Osteocyte (in vitro differentiated cells): ENCODE measurements around the gene NOP9. TPM values are rescaled to one million over a fixed set of nuclear protein-coding genes. Genes with fewer than 3 reads are reported as not detected.
A peak's percentile ranks its signal among the peaks of the same experiment; 100 is the strongest.

Source experiments
- DNase-seq: peaks from one replicate; pipeline ENCODE4 v3.0.0; 2021; ENCODE audit warnings: mixed read lengths; ENCODE audit not compliant: unreplicated experiment; ENCODE audit errors: extremely low spot score
- H3K27ac Mint-ChIP-seq: one replicate; pipeline ENCODE4 v1.8.0; 2021; ENCODE audit warnings: mild to moderate bottlenecking, mixed read lengths; ENCODE audit not compliant: unreplicated experiment
- H3K27me3 Mint-ChIP-seq: one replicate; pipeline ENCODE4 v1.8.0; 2021; ENCODE audit warnings: mixed read lengths; ENCODE audit not compliant: unreplicated experiment
- H3K36me3 Mint-ChIP-seq: one replicate; pipeline ENCODE4 v1.8.0; 2021; ENCODE audit warnings: mixed read lengths; ENCODE audit not compliant: unreplicated experiment
- H3K4me1 Mint-ChIP-seq: one replicate; pipeline ENCODE4 v1.8.0; 2021; ENCODE audit warnings: mixed read lengths; ENCODE audit not compliant: unreplicated experiment
- H3K4me3 Mint-ChIP-seq: one replicate; pipeline ENCODE4 v1.8.0; 2021; ENCODE audit warnings: mild to moderate bottlenecking, moderate library complexity, mixed read lengths; ENCODE audit not compliant: unreplicated experiment
- H3K9me3 Mint-ChIP-seq: one replicate; pipeline ENCODE4 v1.8.0; 2021; ENCODE audit warnings: mixed read lengths; ENCODE audit not compliant: unreplicated experiment
- CTCF ChIP-seq: fragments of 200-600 bp; sonication (generic); IDR thresholded peaks from 2 replicates; pipeline ENCODE4 v1.5.0; 2021; ENCODE audit warnings: antibody characterized with exemption, mild to moderate bottlenecking, moderate library complexity
- total RNA-seq: library from RNA; stranded (reverse); gene quantifications from 2 replicates; pipeline ENCODE4 v1.2.1, GENCODE V29; 2021

Gene NOP9
- total RNA-seq, 1 donor from 2014 or later = 28.2 TPM

- no peak overlapping the region for H3K27ac Mint-ChIP-seq
- TF ChIP-seq CTCF = no peak
Measured at GRCh38 chr14:24291446-24292117, 8.1 kb upstream of the NOP9 start.

GRCh38 chr14:24292118-24292807, 7.4 kb upstream of the NOP9 start:
- Mint-ChIP-seq H3K27ac (no peak overlapping the region), H3K9me3 (no peaks in the 10 kb centered on the region), H3K4me1 (peaks cover 9% of the 10 kb centered on the region), H3K4me3 (no peak overlapping the region), H3K36me3 (peaks cover 20% of the 10 kb centered on the region), H3K27me3 (no peaks in the 10 kb centered on the region)
- TF ChIP-seq CTCF = no peak
- no peak for DNase-seq

More at GRCh38 chr14:24291446-24292117, 8.1 kb upstream of the NOP9 start:
- Mint-ChIP-seq H3K4me1 (peaks cover 4% of the 10 kb centered on the region), H3K36me3 (peaks cover 20% of the 10 kb centered on the region), H3K4me3 (no peak overlapping the region), H3K27me3 (no peaks in the 10 kb centered on the region), H3K9me3 (no peaks in the 10 kb centered on the region)
- no peak for DNase-seq

DNA sequence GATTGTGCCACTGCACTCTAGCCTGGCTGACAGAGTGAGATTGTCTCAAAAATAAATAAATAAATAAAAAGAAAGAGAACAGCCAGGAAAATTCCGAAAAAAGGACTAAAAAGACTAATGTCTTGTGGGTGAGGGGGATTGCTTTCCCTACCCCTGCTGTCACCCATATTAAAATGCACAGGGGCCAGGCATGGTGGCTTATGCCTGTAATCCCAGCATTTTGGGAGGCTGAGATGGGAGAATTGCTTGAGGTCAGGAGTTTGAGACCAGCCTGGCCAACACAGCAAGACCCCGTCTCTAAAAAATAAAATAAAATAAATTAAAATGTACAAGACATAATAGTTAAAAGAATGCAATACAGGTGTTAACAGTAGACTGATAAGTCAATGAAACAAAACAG, 6.1 kb upstream of the NOP9 start:
- Mint-ChIP-seq H3K27ac (no peak overlapping the region), H3K36me3 (peaks cover 20% of the 10 kb centered on the region), H3K9me3 (no peaks in the 10 kb centered on the region), H3K27me3 (no peaks in the 10 kb centered on the region), H3K4me3 (no peak overlapping the region), H3K4me1 (peaks cover 15% of the 10 kb centered on the region)
- TF ChIP-seq CTCF = no peak
- DNase-seq = no peak

DNA sequence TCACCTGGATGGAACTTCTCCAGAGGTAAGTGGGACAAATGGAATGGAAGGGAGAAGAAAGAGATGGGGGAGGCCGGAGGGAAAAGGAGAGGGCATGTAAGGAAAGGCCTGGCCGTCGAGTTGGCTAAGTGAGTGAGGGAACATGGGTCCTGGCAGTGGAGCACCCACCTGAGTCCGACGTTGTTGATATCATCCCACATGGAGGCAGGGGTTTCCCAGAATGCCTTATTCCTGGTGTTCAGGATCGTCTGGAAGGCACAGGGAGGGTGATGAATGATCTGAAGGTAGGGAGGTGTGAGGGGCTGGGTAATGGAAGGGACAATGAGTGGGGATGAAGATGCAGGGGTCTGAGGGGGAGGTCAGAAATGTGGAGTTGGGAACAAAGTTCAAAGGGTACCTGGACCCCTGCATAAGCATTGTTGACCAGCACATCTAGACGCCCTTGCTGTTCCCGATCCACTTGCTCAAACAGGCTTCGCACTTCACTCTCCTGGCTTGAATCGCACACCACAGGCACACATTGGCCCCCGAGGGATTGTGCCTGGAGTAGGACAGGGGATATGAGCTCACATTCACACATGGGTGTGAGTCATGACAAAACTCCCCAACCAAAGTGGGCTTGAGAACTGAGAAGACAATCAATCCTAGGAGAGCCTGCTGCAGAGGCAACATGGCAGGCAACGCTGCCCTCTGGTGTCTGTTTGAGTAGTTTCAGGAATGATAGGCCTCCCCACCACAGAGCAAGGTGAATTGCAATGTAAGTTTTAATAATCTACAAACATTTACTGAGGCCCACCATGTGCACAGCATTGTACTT, 3.1 kb upstream of the NOP9 start:
- peak; percentile 88 for DNase-seq
- Mint-ChIP-seq H3K36me3 (peaks cover 12% of the 10 kb centered on the region), H3K4me1 (peaks cover 31% of the 10 kb centered on the region), H3K27ac (peak overlapping the region; percentile 79), H3K27me3 (no peaks in the 10 kb centered on the region), H3K4me3 (no peak overlapping the region), H3K9me3 (no peaks in the 10 kb centered on the region)
- peak; percentile 85 for TF ChIP-seq CTCF
